OCI-LY1 (cell line): Measurements from ENCODE around the gene DAAM2.

ENCODE experiments used
- H2AFZ ChIP-seq: fragments of 200-600 bp; sonication (generic), shearing (Covaris generic); 2 replicates; pipeline ENCODE4 v1.6.0; 2014; ENCODE audit warnings: antibody characterized with exemption, mild to moderate bottlenecking, low read length
- H3F3A ChIP-seq: fragments of 200-600 bp; sonication (generic), shearing (Covaris generic); 2 replicates; pipeline ENCODE4 v1.6.0; 2014; ENCODE audit warnings: mild to moderate bottlenecking, antibody characterized with exemption, low read length, moderate library complexity; ENCODE audit not compliant: insufficient read depth
- H3K27ac ChIP-seq: fragments of 200-600 bp; sonication (generic); 2 replicates; pipeline ENCODE4 v1.5.1; 2014; ENCODE audit warnings: low read length, mixed run types, mild to moderate bottlenecking, low read depth; ENCODE audit not compliant: poor library complexity, severe bottlenecking
- H3K27me3 ChIP-seq: fragments of 200-600 bp; sonication (generic); 2 replicates; pipeline ENCODE4 v1.6.0; 2014; ENCODE audit warnings: antibody characterized with exemption, mild to moderate bottlenecking, low read length, moderate library complexity; ENCODE audit not compliant: insufficient read depth
- H3K36me3 ChIP-seq: fragments of 200-600 bp; sonication (generic); 2 replicates; pipeline ENCODE4 v1.6.1; 2014; ENCODE audit warnings: mild to moderate bottlenecking, antibody characterized with exemption, low read length, moderate library complexity, mixed read lengths; ENCODE audit not compliant: insufficient read depth
- H3K4me1 ChIP-seq: fragments of 200-600 bp; sonication (generic); 2 replicates; pipeline ENCODE4 v1.5.1; 2014; ENCODE audit warnings: mild to moderate bottlenecking, low read length, moderate library complexity; ENCODE audit not compliant: insufficient read depth, severe bottlenecking
- H3K4me2 ChIP-seq: fragments of 200-600 bp; sonication (generic), shearing (Covaris generic); 2 replicates; pipeline ENCODE4 v1.6.1; 2014; ENCODE audit warnings: low read length
- H3K4me3 ChIP-seq: fragments of 200-600 bp; sonication (generic); 2 replicates; pipeline ENCODE4 v1.5.1; 2014; ENCODE audit warnings: low read length, low read depth, mild to moderate bottlenecking, mixed read lengths; ENCODE audit not compliant: poor library complexity, severe bottlenecking
- H3K79me2 ChIP-seq: fragments of 200-600 bp; shearing (Covaris generic); 2 replicates; pipeline ENCODE4 v1.6.1; 2016; ENCODE audit warnings: mixed run types, low read length, mixed read lengths; ENCODE audit not compliant: insufficient read depth
- H3K9ac ChIP-seq: fragments of 200-600 bp; sonication (generic), shearing (Covaris generic); 2 replicates; pipeline ENCODE4 v1.6.1; 2014; ENCODE audit warnings: mild to moderate bottlenecking, low read length, mixed read lengths
- H3K9me2 ChIP-seq: fragments of 200-600 bp; sonication (generic), shearing (Covaris generic); 2 replicates; pipeline ENCODE4 v1.6.1; 2014; ENCODE audit warnings: low read depth, mild to moderate bottlenecking, low read length, mixed read lengths
- H3K9me3 ChIP-seq: fragments of 200-600 bp; shearing (Covaris generic); 2 replicates; pipeline ENCODE4 v1.6.1; 2014; ENCODE audit warnings: low read length, mixed read lengths
- H4K20me1 ChIP-seq: fragments of 200-600 bp; sonication (generic), shearing (Covaris generic); 2 replicates; pipeline ENCODE4 v1.6.0; 2016; ENCODE audit warnings: mild to moderate bottlenecking, low read length; ENCODE audit not compliant: insufficient read depth
- CTCF ChIP-seq: fragments of 200-600 bp; sonication (generic), shearing (Covaris generic); IDR thresholded peaks from 2 replicates; pipeline ENCODE4 v1.5.1; 2017; ENCODE audit warnings: mild to moderate bottlenecking, antibody characterized with exemption, low read length, moderate library complexity, mixed read lengths
- EZH2 ChIP-seq: fragments of 200-600 bp; sonication (generic), shearing (Covaris generic); IDR thresholded peaks from 2 replicates; pipeline ENCODE4 v1.8.0; 2017; ENCODE audit warnings: borderline replicate concordance, mixed run types, mild to moderate bottlenecking, antibody characterized with exemption, low read length, moderate library complexity, mixed read lengths

The DAAM2 gene

GRCh38 chr6:39808346-39808745 is 16.2 kb downstream of the DAAM2 start:
- Histone ChIP-seq H3K36me3 (no peaks in the 10 kb centered on the region), H4K20me1 (no peaks in the 10 kb centered on the region), H3K27ac (no peak overlapping the region), H3K9me2 (no peaks in the 10 kb centered on the region), H3K79me2 (no peaks in the 10 kb centered on the region), H3K9ac (no peak overlapping the region), H3K27me3 (no peaks in the 10 kb centered on the region), H3K9me3 (no peaks in the 10 kb centered on the region), H3F3A (no peaks in the 10 kb centered on the region), H2AFZ (no peak overlapping the region), H3K4me1 (no peaks in the 10 kb centered on the region), H3K4me3 (no peak overlapping the region), H3K4me2 (no peak overlapping the region)
- TF ChIP-seq EZH2 (no peak), CTCF (no peak)

- no peak for TF ChIP-seq EZH2
- TF ChIP-seq CTCF = no peak
- Histone ChIP-seq H3K79me2 (no peaks in the 10 kb centered on the region), H3K4me1 (no peaks in the 10 kb centered on the region), H3K9me3 (no peaks in the 10 kb centered on the region), H3K36me3 (no peaks in the 10 kb centered on the region), H3K4me2 (no peak overlapping the region), H3F3A (no peaks in the 10 kb centered on the region), H4K20me1 (no peaks in the 10 kb centered on the region), H3K27me3 (no peaks in the 10 kb centered on the region), H3K27ac (no peak overlapping the region), H2AFZ (no peak overlapping the region), H3K9me2 (no peaks in the 10 kb centered on the region), H3K4me3 (no peak overlapping the region), H3K9ac (no peak overlapping the region)
Measured at GRCh38 chr6:39808964-39809363, 16.8 kb downstream of the DAAM2 start.

GRCh38 chr6:39811835-39812345 is 19.7 kb downstream of the DAAM2 start:
- Histone ChIP-seq H3K4me3 (no peak overlapping the region), H3K9ac (no peak overlapping the region), H3K9me2 (no peaks in the 10 kb centered on the region), H3K4me1 (no peaks in the 10 kb centered on the region), H4K20me1 (no peaks in the 10 kb centered on the region), H3K27ac (no peak overlapping the region), H2AFZ (no peak overlapping the region), H3K27me3 (no peaks in the 10 kb centered on the region), H3F3A (no peaks in the 10 kb centered on the region), H3K4me2 (no peak overlapping the region), H3K36me3 (no peaks in the 10 kb centered on the region), H3K79me2 (no peaks in the 10 kb centered on the region), H3K9me3 (no peaks in the 10 kb centered on the region)
- TF ChIP-seq CTCF (no peak), EZH2 (no peak)
